Right lobe of liver (tissue), 6 donors: Measurements from ENCODE around the gene MNAT1. TPM values are rescaled to one million over a fixed set of nuclear protein-coding genes. Genes with fewer than 3 reads are reported as not detected.

Experiments used
- ATAC-seq, 4 donors: fragments of 200-7000 bp; cut with Tn5 transposase; one replicate each; pipeline ENCODE4 v1.9.1; 2020; ENCODE audit warnings: mild to moderate bottlenecking in 4 of 4, moderate library complexity in 4 of 4
- DNase-seq, 3 donors: peaks; one replicate each; pipeline ENCODE4 v3.0.0-alpha.2; 2020
- H3K27ac ChIP-seq, 3 donors: fragments of 200-600 bp; one replicate each; pipeline ENCODE4 v1.8.0; 2022
- H3K27me3 ChIP-seq, 2 donors: fragments of 200-600 bp; one replicate each; pipeline ENCODE4 v1.8.0; 2022
- H3K36me3 ChIP-seq, 4 donors: fragments of 200-600 bp; sonication (generic) in 1 of 4; one replicate each; pipeline versions ENCODE4 v1.5.1 to v1.8.0; 2017 to 2022; ENCODE audit warnings: control low read depth in 1 of 4
- H3K4me1 ChIP-seq, 4 donors: fragments of 200-600 bp; sonication (generic) in 1 of 4; one replicate each; pipeline versions ENCODE4 v1.5.1 to v1.8.0; 2017 to 2022; ENCODE audit warnings: control low read depth in 1 of 4
- H3K4me3 ChIP-seq, 3 donors: fragments of 200-600 bp; one replicate each; pipeline ENCODE4 v1.8.0; 2022
- H3K9me3 ChIP-seq, 4 donors: fragments of 200-600 bp; sonication (generic) in 1 of 4; one replicate each; pipeline versions ENCODE4 v1.5.1 to v1.8.0; 2017 to 2022; ENCODE audit warnings: control low read depth in 1 of 4
- POLR2A ChIP-seq: fragments of 450-650 bp; IDR thresholded peaks from one replicate; pipeline ENCODE4 v1.6.1; 2017; ENCODE audit warnings: antibody characterized with exemption, mild to moderate bottlenecking
- WGBS: methylation state at CpG from one replicate; pipeline ENCODE4 v1.1.6; 2018; ENCODE audit warnings: low coverage, low lambda C conversion rate; ENCODE audit not compliant: insufficient coverage; ENCODE audit errors: missing lambda C conversion rate; 5-methylcytosine and 5-hydroxymethylcytosine counted together
- intact Hi-C, 2 donors: fragments of 100-400 bp; cut with DNase I; formaldehyde crosslinking; loops; one replicate each; pipeline versions ENCODE4 v1.11.2 to v1.14.1; 2022
- total RNA-seq, 6 experiments: library from RNA; depleted of rRNA in 2 of 6; stranded (reverse); fragments of >200 nt in 2 of 6; fragmentation: NEBNext Ultra II Directional in 3 of 6; extraction: Animal tissue kit (Norgen Biotek cat#: 25700) in 3 of 6; gene quantifications; one replicate each; pipeline versions ENCODE4 v1.1.0 to v1.2.4, GENCODE V29; 2016 to 2023
- TF ChIP-seq, protein P1 (sequence below), 4 donors: fragments of 200-600 bp in 3 of 4; fragments of 450-650 bp in 1 of 4; IDR thresholded peaks; one replicate each; pipeline versions ENCODE4 v1.5.1 to v1.8.0; 2016 to 2022; ENCODE audit warnings: antibody characterized with exemption in 4 of 4, mild to moderate bottlenecking in 2 of 4
- donor health status: DM: no; HTN: yes; CAD: no.
- donor health status: DM: no; HTN: no; CAD: no.
- donor health status: DM: no; HTN: no; CAD: no.
- donor health status: DM: no; HTN: yes; CAD: no.
- donor health status: DM: no; HTN: yes; CAD: no.

MNAT1 gene
- total RNA-seq, 6 experiments from 2014 or later, result 10.5 to 15.2 (median 12.3) TPM

DNA sequence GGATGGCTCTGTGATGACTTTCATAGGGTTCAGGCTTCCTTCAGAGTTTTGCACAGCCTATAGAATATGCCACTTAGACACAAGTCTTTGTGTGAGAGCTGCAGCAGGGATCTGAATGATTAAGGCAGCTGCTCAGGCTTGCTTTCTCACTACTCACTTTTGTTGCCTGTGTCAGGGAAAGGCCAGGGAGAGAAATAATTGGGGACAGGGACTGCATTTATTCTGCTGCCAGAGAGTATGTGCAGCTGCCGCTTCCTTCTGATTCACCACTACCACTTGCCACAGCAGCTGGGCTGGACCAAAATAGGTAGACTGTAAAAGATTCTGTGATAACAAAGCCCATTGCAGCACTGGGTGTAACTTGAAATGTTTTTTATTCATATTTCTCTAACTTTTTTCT is 196.7 kb downstream of the MNAT1 start:
- H3K27ac ChIP-seq, result no peak overlapping the region
- H3K36me3 ChIP-seq, result no peaks in the 10 kb centered on the region
- no peaks in the 10 kb centered on the region for H3K4me1 ChIP-seq
- DNase-seq (no peak), ATAC-seq (no peak)
- no peaks in the 10 kb centered on the region for H3K9me3 ChIP-seq
- intact Hi-C loops, result no loop called here
- H3K4me3 ChIP-seq, result no peak overlapping the region
- WGBS, result 80% methylated on average over 1 of the region's 1 CpG
- TF ChIP-seq, protein P1, sequence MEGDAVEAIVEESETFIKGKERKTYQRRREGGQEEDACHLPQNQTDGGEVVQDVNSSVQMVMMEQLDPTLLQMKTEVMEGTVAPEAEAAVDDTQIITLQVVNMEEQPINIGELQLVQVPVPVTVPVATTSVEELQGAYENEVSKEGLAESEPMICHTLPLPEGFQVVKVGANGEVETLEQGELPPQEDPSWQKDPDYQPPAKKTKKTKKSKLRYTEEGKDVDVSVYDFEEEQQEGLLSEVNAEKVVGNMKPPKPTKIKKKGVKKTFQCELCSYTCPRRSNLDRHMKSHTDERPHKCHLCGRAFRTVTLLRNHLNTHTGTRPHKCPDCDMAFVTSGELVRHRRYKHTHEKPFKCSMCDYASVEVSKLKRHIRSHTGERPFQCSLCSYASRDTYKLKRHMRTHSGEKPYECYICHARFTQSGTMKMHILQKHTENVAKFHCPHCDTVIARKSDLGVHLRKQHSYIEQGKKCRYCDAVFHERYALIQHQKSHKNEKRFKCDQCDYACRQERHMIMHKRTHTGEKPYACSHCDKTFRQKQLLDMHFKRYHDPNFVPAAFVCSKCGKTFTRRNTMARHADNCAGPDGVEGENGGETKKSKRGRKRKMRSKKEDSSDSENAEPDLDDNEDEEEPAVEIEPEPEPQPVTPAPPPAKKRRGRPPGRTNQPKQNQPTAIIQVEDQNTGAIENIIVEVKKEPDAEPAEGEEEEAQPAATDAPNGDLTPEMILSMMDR (IDR thresholded peaks at IDR 0.05), result no peak
- TF ChIP-seq POLR2A, result no peak
- no peaks in the 10 kb centered on the region for H3K27me3 ChIP-seq

DNA sequence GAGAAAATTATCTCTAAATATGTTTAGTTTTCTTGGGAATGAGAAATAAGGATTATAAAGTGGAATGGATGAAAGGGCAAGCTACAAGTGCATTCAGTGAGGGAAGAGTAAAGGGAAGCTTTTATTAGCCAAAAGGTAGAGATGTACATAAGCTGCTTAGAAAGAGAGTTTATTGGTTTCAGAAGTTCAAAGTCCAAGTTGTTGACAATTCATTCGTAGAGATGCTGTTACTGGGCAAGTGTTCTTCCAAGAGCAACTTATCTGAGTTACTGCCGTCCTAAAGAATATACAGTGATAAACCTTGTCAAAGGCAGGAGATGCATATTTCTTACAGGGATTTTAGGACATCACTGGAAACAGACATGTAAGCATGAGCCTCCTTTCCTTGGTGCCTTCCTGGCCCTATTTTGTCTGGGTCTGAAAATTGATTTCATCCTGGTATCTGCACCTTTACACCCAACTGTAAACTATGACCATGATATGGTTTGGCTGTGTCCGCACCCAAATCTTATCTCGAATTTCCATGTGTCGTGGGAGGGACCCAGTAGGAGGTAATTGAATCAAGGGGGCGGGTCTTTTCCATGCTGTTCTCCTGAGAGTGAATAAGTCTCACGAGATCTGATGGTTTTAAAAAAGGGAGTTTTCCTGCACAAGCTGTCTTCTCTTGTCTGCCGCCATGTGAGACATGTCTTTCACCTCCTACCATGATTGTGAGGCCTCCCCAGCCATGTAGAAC is 199.5 kb downstream of the MNAT1 start:
- WGBS, result 87% methylated on average over 6 of the region's 8 CpGs
- ATAC-seq, result no peak
- TF ChIP-seq POLR2A, result no peak
- TF ChIP-seq, protein P1 (IDR thresholded peaks at IDR 0.05), result no peak
- Histone ChIP-seq H3K4me3 (no peak overlapping the region), H3K36me3 (no peaks in the 10 kb centered on the region), H3K9me3 (no peaks in the 10 kb centered on the region), H3K27ac (no peak overlapping the region), H3K4me1 (no peaks in the 10 kb centered on the region), H3K27me3 (no peaks in the 10 kb centered on the region)
- intact Hi-C loops, result no loop called here
- DNase-seq, result no peak

DNA sequence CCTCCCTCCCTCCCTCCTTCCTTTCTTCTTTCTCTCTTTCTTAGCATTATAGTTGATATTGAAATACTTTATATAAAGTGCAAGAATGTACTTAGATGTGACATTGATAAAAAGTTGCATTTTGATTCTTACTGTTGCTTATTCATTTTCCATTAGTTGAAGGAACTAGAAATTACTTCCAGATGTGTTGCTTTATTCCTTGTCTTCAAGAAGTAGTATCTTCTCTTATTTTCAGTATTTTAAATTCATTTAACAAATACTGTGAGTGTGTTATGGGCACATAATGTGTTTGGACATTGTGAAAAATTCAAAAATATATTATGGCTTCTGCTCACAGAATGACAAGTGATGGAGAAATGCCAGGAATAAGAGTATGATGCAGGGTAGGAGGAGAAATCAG is 200.8 kb downstream of the MNAT1 start:
- intact Hi-C loops, result no loop called here
- Histone ChIP-seq H3K4me1 (no peaks in the 10 kb centered on the region), H3K9me3 (no peaks in the 10 kb centered on the region), H3K27me3 (no peaks in the 10 kb centered on the region), H3K27ac (no peak overlapping the region), H3K4me3 (no peak overlapping the region), H3K36me3 (no peaks in the 10 kb centered on the region)
- no peak for ATAC-seq
- TF ChIP-seq, protein P1 (IDR thresholded peaks at IDR 0.05), result no peak
- no peak for TF ChIP-seq POLR2A
- no peak for DNase-seq

DNA sequence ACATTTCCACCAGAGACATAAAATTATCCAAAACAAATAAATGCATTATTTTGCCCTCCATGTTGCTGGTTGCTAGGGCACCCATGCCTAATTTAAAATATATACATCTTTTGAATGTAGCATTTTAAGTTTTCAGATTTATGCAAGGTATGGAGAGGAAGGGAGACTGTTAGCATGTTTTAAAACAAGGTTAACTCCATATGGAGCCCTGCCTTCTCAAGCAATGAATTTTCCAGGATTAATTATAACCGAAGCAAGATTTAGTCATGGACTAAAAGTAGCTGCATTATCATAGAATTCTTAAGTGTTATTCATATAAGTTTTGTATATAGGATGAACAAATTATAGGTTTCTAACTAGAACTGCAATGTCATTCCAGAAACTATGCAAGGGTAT is 209.1 kb downstream of the MNAT1 start:
- Histone ChIP-seq H3K27ac (no peak overlapping the region), H3K9me3 (no peaks in the 10 kb centered on the region), H3K27me3 (no peaks in the 10 kb centered on the region), H3K4me1 (no peaks in the 10 kb centered on the region), H3K4me3 (no peak overlapping the region), H3K36me3 (no peaks in the 10 kb centered on the region)
- intact Hi-C loops, result no loop called here
- TF ChIP-seq, protein P1 (IDR thresholded peaks at IDR 0.05), result no peak
- TF ChIP-seq POLR2A, result no peak
- WGBS, result 100% methylated on average over 1 of the region's 1 CpG
- ATAC-seq, result no peak
- DNase-seq, result no peak
